Gastroesophageal sphincter (tissue), 3 donors: ENCODE data around the gene AGBL1.

ENCODE experiments used
- EP300 ChIP-seq: sonication (generic); formaldehyde crosslinking; IDR thresholded peaks from one replicate; pipeline ENCODE4 v1.6.1; 2017; ENCODE audit warnings: antibody characterized with exemption, mild to moderate bottlenecking
- POLR2A ChIP-seq, 2 donors: fragments of 450-650 bp; IDR thresholded peaks; one replicate each; pipeline ENCODE4 v1.6.1; 2017; ENCODE audit warnings: antibody characterized with exemption in 2 of 2, mild to moderate bottlenecking in 2 of 2, moderate library complexity in 1 of 2
- POLR2AphosphoS5 ChIP-seq: sonication (generic); formaldehyde crosslinking; IDR thresholded peaks from one replicate; pipeline ENCODE4 v1.6.1; 2017; ENCODE audit warnings: antibody characterized with exemption
- TF ChIP-seq, protein P1 (sequence below), 4 experiments: fragments of 200-600 bp in 2 of 4; fragments of 450-650 bp in 2 of 4; sonication (generic) in 1 of 4; IDR thresholded peaks; one replicate each; pipeline ENCODE4 v1.5.1; 2017 to 2019; ENCODE audit warnings: antibody characterized with exemption in 4 of 4, mild to moderate bottlenecking in 2 of 4, moderate library complexity in 2 of 4

DNA sequence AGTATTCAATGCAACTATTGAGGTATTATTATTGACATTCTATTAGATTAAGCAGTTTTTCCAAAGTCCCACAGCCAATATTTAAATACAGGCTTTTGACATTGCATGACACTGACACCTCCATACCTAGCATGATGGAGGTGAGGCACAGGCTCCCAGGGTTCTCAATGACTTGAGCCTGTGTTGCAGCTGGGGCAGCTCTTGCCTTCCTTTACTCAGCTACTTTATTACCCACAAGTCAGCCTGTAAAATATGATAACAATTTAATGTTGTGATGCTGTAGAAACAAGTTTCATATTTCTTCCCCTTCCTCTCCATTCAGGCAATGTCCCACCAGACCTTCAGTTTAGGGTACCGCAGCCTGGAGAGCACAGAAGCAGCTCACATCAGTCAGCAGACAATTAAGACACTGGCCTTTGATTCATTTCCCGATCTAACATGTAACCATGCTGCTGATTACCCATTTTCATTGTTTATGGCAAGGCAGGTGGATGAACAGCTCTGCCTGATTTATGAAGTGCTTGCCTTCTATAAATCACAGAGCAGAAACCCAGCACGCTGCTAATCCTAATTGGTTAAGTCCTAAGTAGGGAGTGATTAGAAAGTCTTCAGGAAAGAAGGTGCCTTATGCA is 826.1 kb downstream of the AGBL1 start:
- TF ChIP-seq, protein P1, sequence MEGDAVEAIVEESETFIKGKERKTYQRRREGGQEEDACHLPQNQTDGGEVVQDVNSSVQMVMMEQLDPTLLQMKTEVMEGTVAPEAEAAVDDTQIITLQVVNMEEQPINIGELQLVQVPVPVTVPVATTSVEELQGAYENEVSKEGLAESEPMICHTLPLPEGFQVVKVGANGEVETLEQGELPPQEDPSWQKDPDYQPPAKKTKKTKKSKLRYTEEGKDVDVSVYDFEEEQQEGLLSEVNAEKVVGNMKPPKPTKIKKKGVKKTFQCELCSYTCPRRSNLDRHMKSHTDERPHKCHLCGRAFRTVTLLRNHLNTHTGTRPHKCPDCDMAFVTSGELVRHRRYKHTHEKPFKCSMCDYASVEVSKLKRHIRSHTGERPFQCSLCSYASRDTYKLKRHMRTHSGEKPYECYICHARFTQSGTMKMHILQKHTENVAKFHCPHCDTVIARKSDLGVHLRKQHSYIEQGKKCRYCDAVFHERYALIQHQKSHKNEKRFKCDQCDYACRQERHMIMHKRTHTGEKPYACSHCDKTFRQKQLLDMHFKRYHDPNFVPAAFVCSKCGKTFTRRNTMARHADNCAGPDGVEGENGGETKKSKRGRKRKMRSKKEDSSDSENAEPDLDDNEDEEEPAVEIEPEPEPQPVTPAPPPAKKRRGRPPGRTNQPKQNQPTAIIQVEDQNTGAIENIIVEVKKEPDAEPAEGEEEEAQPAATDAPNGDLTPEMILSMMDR (IDR thresholded peaks at IDR 0.05): no peak
- TF ChIP-seq EP300 (no peak), POLR2A (IDR thresholded peaks at IDR 0.05) (no peak), POLR2AphosphoS5 (no peak)
